MM.1S (cell line): Measurements from ENCODE around the gene C19orf25.

Experiments used
- CTCF ChIP-seq: fragments of 300-600 bp; sonication (generic); IDR thresholded peaks from 2 replicates; pipeline ENCODE4 v1.5.1; 2016; ENCODE audit warnings: antibody characterized with exemption, low read length, mixed read lengths
- EZH2 ChIP-seq: fragments of 300-600 bp; sonication (generic); optimal IDR thresholded peaks from 2 replicates; pipeline ENCODE3; 2017; ENCODE audit warnings: low read depth, mild to moderate bottlenecking, antibody characterized with exemption, low read length, mixed read lengths

GRCh38 chr19:1507192-1507660 is 28.2 kb upstream of the C19orf25 start:
- no peak for TF ChIP-seq CTCF
- TF ChIP-seq EZH2, result no peak
